Medulla oblongata (tissue), 1 donor: ENCODE measurements around the gene WDFY3.

Source experiments
- DNase-seq: peaks from one replicate; pipeline ENCODE4 v3.0.0-alpha.2; 2015; ENCODE audit errors: extremely low spot score

WDFY3 gene

GRCh38 chr4:84952776-84953175, 13.7 kb downstream of the WDFY3 start:
- DNase-seq: no peak

- DNase-seq: no peak
Measured at GRCh38 chr4:84952004-84952403, 14.5 kb downstream of the WDFY3 start.

DNA sequence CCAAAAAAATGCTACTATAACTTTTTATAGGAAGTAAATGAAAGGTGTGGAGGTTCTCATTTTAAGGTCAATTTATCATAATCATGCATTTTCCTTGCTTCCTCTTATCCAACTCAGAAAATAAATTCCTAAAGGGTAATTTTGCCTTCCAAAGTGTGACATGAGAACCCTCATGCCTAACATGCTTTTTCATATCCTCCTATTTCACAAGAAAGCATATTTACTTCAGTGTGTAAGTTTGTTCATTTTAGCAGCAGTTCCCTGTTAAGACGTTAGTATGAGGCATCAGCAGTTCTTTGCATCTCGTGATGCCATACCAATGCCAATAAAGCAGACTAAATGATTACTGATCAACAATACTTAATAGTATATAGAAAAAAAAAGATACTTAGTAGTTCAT, 18.4 kb downstream of the WDFY3 start:
- DNase-seq: no peak

- no peak for DNase-seq
Measured at GRCh38 chr4:84944947-84945346, 21.5 kb downstream of the WDFY3 start.

- no peak for DNase-seq
Measured at GRCh38 chr4:84940960-84941359, 25.5 kb downstream of the WDFY3 start.

- no peak for DNase-seq
Measured at GRCh38 chr4:84939113-84939512, 27.4 kb downstream of the WDFY3 start.

GRCh38 chr4:84938316-84938715, 28.2 kb downstream of the WDFY3 start:
- DNase-seq: no peak

DNA sequence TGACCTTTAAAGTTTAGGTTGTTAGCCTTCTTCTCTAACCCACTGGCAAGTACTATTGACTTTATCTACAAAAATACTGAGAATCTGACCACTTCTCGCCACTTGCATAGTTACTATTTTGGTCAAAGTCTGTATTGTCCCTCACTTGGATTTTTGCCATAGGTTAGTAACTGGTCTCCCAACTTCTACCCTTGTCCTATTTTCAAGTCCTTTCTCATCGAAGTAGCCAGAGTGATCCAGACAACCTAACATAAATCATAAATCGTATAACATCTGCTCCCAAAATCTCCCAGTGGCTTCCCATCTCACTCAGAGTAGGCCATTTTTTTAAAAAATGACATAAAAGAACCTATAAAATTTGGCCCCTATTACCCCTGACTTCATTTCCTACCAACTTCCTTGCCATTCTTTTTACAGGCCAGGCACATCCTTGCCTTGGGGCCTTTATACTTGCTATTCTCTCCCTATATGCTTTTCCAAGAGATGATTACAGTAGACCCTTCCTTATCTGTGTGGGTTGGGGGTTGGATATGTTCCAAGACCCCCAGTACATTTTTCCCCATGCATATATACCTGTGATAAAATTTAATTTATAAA, 29.0 kb downstream of the WDFY3 start:
- no peak for DNase-seq

DNA sequence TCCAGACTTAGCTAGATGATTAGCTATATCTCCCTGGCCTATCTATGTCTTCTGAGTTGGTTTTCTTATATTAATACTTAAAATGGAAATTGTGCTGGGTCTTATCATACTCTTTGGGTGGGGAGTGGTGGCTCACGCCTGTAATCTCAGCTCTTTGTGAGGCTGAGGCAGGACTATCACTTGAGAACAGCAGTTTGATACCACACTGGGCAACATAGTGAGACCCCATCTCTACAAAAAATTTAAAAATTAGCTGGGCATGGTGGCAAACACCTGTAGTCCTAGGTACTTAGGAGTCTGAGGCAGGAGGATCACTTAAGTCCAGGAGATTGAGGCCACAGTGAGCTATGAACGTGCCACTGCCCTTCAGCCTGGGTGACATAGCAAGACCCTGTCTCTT, 30.4 kb downstream of the WDFY3 start:
- DNase-seq: no peak

- no peak for DNase-seq
Measured at GRCh38 chr4:84932462-84932861, 34.0 kb downstream of the WDFY3 start.

GRCh38 chr4:84931961-84932360, 34.5 kb downstream of the WDFY3 start:
- no peak for DNase-seq

- DNase-seq: no peak
Measured at GRCh38 chr4:84931274-84931673, 35.2 kb downstream of the WDFY3 start.

- DNase-seq: no peak
Measured at GRCh38 chr4:84928089-84928488, 38.4 kb downstream of the WDFY3 start.

DNA sequence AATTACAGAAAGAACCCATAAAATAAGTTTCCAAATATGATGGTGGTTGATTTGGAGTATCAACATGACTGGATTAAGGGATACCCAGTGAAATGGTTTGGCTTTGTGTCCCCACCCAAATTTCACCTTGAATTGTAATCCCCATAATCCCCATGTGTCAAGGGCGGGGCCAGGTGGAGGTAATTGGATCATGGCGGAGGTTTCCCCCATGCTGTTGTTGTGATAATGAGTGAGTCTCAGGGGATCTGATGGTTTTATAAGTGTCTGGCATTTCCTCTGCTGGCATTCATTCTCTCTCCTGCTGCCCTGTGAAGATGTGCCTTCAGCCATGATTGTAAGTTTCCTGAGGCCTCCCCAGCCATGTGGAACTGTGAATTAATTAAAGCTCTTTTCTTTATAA, 39.1 kb downstream of the WDFY3 start:
- no peak for DNase-seq

GRCh38 chr4:84925558-84925957, 40.9 kb downstream of the WDFY3 start:
- no peak for DNase-seq

GRCh38 chr4:84924434-84924833, 42.1 kb downstream of the WDFY3 start:
- DNase-seq: no peak

- DNase-seq: no peak
Measured at GRCh38 chr4:84920617-84921016, 45.9 kb downstream of the WDFY3 start.

- DNase-seq: peak; percentile 40
Measured at GRCh38 chr4:84917869-84918600, 48.5 kb downstream of the WDFY3 start.

- peak; percentile 58 for DNase-seq
Measured at GRCh38 chr4:84917086-84917821, 49.2 kb downstream of the WDFY3 start.

- DNase-seq: peak; percentile 12
Measured at GRCh38 chr4:84916227-84916626, 50.3 kb downstream of the WDFY3 start.

DNA sequence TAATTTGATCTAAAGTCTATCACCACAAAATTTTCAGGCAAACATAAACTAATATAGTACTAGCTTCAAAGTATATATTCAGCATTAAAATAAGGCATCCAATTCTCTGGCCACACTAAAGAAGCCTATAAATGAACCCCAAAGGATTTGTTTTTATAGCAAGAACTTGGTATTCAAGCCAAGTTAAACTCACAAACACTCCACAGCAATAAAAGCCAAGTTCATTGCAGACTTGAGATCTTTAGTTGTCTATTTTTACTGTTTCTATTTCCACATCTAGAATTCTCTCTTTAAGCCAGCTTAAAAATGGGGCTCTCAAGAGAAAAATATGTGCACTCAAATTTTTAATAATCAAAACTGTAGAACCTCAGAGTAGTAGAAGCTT, 51.1 kb downstream of the WDFY3 start:
- peak; percentile 17 for DNase-seq

GRCh38 chr4:84914686-84915395, 51.6 kb downstream of the WDFY3 start:
- DNase-seq: no peak
